ENCODE data around the gene GALM. TPM values are rescaled to one million over a fixed set of nuclear protein-coding genes. Genes with fewer than 3 reads are reported as not detected.
A peak's percentile ranks its signal among the peaks of the same experiment; 100 is the strongest.

GALM gene
- total and polyA plus RNA-seq, 2 experiments from 2014 or later, result 52.6 to 59.4 TPM

- no peak overlapping the region for H3K4me3 ChIP-seq
- peaks cover 6% of the 10 kb centered on the region for H3K4me1 ChIP-seq (ENCODE audit: insufficient read depth)
- no peaks in the 10 kb centered on the region for H3K79me2 ChIP-seq
- H2AFZ ChIP-seq, result no peak overlapping the region
- no peak overlapping the region for H3K4me2 ChIP-seq
- no peaks in the 10 kb centered on the region for H4K20me1 ChIP-seq (ENCODE audit: insufficient read depth, poor library complexity, severe bottlenecking)
- H3K27ac ChIP-seq, result no peak overlapping the region
- TF ChIP-seq EZH2phosphoT487 (IDR thresholded peaks at IDR 0.05; ENCODE audit: low read depth, severe bottlenecking, unreplicated experiment) (no peak), EZH2 (IDR thresholded peaks at IDR 0.05; ENCODE audit: borderline replicate concordance) (no peak)
- TF ChIP-seq, protein P1, sequence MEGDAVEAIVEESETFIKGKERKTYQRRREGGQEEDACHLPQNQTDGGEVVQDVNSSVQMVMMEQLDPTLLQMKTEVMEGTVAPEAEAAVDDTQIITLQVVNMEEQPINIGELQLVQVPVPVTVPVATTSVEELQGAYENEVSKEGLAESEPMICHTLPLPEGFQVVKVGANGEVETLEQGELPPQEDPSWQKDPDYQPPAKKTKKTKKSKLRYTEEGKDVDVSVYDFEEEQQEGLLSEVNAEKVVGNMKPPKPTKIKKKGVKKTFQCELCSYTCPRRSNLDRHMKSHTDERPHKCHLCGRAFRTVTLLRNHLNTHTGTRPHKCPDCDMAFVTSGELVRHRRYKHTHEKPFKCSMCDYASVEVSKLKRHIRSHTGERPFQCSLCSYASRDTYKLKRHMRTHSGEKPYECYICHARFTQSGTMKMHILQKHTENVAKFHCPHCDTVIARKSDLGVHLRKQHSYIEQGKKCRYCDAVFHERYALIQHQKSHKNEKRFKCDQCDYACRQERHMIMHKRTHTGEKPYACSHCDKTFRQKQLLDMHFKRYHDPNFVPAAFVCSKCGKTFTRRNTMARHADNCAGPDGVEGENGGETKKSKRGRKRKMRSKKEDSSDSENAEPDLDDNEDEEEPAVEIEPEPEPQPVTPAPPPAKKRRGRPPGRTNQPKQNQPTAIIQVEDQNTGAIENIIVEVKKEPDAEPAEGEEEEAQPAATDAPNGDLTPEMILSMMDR (IDR thresholded peaks at IDR 0.05; ENCODE audit: poor library complexity), result no peak
- no peaks in the 10 kb centered on the region for H3K9me3 ChIP-seq (ENCODE audit: low read depth)
- H3K27me3 ChIP-seq, result no peaks in the 10 kb centered on the region
- WGBS (ENCODE audit: low lambda C conversion rate, missing lambda C conversion rate), result 100% methylated on average over 2 of the region's 2 CpGs
- no peaks in the 10 kb centered on the region for H3K36me3 ChIP-seq (replicated peaks; ENCODE audit: insufficient read depth, low read depth)
- DNase-seq (ENCODE audit: low spot score), result no peak
- no peaks in the 10 kb centered on the region for H3K9me2 ChIP-seq (replicated peaks; ENCODE audit: insufficient read depth)
These were observed 15.2 kb upstream of the GALM start for GRCh38 chr2:38650717-38651116.

DNA sequence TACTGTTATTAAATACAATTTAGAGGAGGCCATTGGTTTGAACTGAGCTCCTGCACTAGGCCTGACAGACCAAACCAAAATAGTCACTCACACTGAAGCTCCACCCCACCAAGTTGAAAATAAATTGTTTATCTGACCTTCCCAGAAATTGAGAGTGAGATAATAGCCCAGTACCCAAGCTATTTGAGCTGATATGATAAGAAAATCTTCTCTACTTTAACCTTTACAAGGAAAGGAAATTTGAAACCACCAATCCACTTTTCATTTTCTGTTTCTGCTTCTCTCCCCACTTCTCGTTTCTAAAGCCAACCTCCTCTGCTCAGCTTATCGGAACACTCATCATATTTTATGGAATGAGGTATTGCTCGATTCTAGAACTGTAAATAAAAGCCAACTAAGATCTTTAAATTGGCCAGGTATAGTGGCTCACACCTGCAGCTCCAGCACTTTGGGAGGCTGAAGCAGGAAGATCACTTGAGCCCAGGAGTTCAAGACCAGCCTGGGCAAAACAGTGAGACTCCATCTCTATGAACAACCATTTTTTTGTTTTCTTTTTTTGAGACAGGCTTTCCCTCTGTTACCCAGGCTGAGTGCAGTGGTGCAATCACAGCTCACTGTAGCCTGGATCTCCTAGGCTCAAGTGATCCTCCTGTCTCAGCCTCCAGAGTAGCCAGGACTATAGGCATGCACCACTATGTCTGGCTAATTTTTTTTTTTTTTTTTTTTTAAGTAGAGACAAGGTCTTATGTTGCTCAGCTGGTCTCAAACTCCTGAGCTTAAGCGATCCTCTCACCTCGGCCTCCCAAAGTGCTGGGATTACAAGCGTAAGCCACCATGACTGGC is 13.3 kb upstream of the GALM start:
- Histone ChIP-seq H2AFZ (no peak overlapping the region), H3K9me3 (ENCODE audit: low read depth) (no peaks in the 10 kb centered on the region), H3K79me2 (no peaks in the 10 kb centered on the region), H3K27me3 (no peaks in the 10 kb centered on the region), H3K4me3 (no peak overlapping the region), H3K27ac (peak overlapping the region; percentile 24), H3K4me1 (ENCODE audit: insufficient read depth) (peaks cover 6% of the 10 kb centered on the region), H3K4me2 (peak overlapping the region; percentile 31), H4K20me1 (ENCODE audit: insufficient read depth, poor library complexity, severe bottlenecking) (no peaks in the 10 kb centered on the region), H3K36me3 (replicated peaks; ENCODE audit: insufficient read depth, low read depth) (no peaks in the 10 kb centered on the region), H3K9me2 (replicated peaks; ENCODE audit: insufficient read depth) (no peaks in the 10 kb centered on the region)
- TF ChIP-seq, protein P1 (IDR thresholded peaks at IDR 0.05; ENCODE audit: poor library complexity), result no peak
- TF ChIP-seq EZH2phosphoT487 (IDR thresholded peaks at IDR 0.05; ENCODE audit: low read depth, severe bottlenecking, unreplicated experiment), result no peak
- TF ChIP-seq EZH2 (IDR thresholded peaks at IDR 0.05; ENCODE audit: borderline replicate concordance), result no peak
- no peak for DNase-seq (ENCODE audit: low spot score)
- WGBS (ENCODE audit: low lambda C conversion rate, missing lambda C conversion rate), result 69% methylated on average over 6 of the region's 6 CpGs

DNA sequence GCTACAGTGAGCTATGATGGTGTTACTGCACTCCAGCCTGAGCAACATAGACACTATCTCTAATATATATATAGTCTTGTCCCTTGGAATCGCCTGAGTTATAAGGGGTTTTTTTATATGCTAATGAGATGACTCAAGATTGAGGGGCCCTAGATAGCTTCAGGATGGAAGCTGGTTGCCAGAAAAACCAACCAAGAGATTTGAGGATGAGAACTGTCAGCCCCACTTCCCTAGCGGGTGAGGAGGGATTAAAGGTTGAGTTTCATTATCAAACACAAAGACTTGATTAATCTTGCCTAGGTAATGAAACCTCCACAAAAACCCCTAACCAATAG is 12.6 kb upstream of the GALM start:
- Histone ChIP-seq H3K27me3 (no peaks in the 10 kb centered on the region), H3K4me2 (no peak overlapping the region), H2AFZ (no peak overlapping the region), H3K9me3 (ENCODE audit: low read depth) (no peaks in the 10 kb centered on the region), H3K4me3 (no peak overlapping the region), H3K9me2 (replicated peaks; ENCODE audit: insufficient read depth) (no peaks in the 10 kb centered on the region), H3K4me1 (ENCODE audit: insufficient read depth) (peaks cover 6% of the 10 kb centered on the region), H3K79me2 (no peaks in the 10 kb centered on the region), H3K36me3 (replicated peaks; ENCODE audit: insufficient read depth, low read depth) (no peaks in the 10 kb centered on the region), H3K27ac (no peak overlapping the region), H4K20me1 (ENCODE audit: insufficient read depth, poor library complexity, severe bottlenecking) (no peaks in the 10 kb centered on the region)
- TF ChIP-seq EZH2phosphoT487 (IDR thresholded peaks at IDR 0.05; ENCODE audit: low read depth, severe bottlenecking, unreplicated experiment), result no peak
- TF ChIP-seq, protein P1 (IDR thresholded peaks at IDR 0.05; ENCODE audit: poor library complexity), result no peak
- no peak for TF ChIP-seq EZH2 (IDR thresholded peaks at IDR 0.05; ENCODE audit: borderline replicate concordance)
- 75% methylated on average over 2 of the region's 2 CpGs for WGBS (ENCODE audit: low lambda C conversion rate, missing lambda C conversion rate)
- no peak for DNase-seq (ENCODE audit: low spot score)

All from hepatocyte (in vitro differentiated cells).